GM23338 (cell line): Measurements from ENCODE around the gene TXLNB. TPM values are rescaled to one million over a fixed set of nuclear protein-coding genes. Genes with fewer than 3 reads are reported as not detected.

Source experiments
- ATAC-seq: fragments of 200-7000 bp; cut with Tn5 transposase; 3 replicates; pipeline ENCODE4 v1.9.1; 2020
- DNase-seq: peaks from one replicate; pipeline ENCODE4 v3.0.0-alpha.2; 2015; ENCODE audit warnings: low spot score
- H2AFZ ChIP-seq: fragments of 200-600 bp; sonication (generic); 2 replicates; pipeline ENCODE4 v1.8.0; 2016; ENCODE audit warnings: antibody characterized with exemption, mild to moderate bottlenecking, moderate library complexity
- H3F3A ChIP-seq: fragments of 200-600 bp; sonication (generic); replicated peaks from 2 replicates; pipeline ENCODE4 v1.8.0; 2017; ENCODE audit warnings: antibody characterized with exemption, mixed run types, low read depth
- H3K27ac ChIP-seq: fragments of 200-600 bp; sonication (generic); 2 replicates; pipeline ENCODE4 v1.6.1; 2016; ENCODE audit warnings: low read depth
- H3K27me3 ChIP-seq: fragments of 200-600 bp; sonication (generic); 2 replicates; pipeline ENCODE4 v1.8.0; 2016; ENCODE audit warnings: mild to moderate bottlenecking, mixed run types, moderate library complexity; ENCODE audit not compliant: insufficient read depth
- H3K36me3 ChIP-seq: fragments of 200-600 bp; sonication (generic); 2 replicates; pipeline ENCODE4 v1.8.0; 2016; ENCODE audit warnings: mild to moderate bottlenecking; ENCODE audit not compliant: insufficient read depth
- H3K4me1 ChIP-seq: fragments of 200-600 bp; sonication (generic); 2 replicates; pipeline ENCODE4 v1.8.0; 2016; ENCODE audit warnings: mild to moderate bottlenecking, moderate library complexity; ENCODE audit not compliant: insufficient read depth
- H3K4me2 ChIP-seq: fragments of 200-600 bp; sonication (generic); 2 replicates; pipeline ENCODE4 v1.7.1; 2017; ENCODE audit warnings: mixed run types
- H3K4me3 ChIP-seq: fragments of 200-600 bp; sonication (generic); 2 replicates; pipeline ENCODE4 v1.6.1; 2016; ENCODE audit warnings: mixed run types
- H3K79me2 ChIP-seq: fragments of 200-600 bp; sonication (generic); replicated peaks from 2 replicates; pipeline ENCODE4 v1.8.0; 2017; ENCODE audit warnings: mild to moderate bottlenecking; ENCODE audit not compliant: insufficient read depth
- H3K9me2 ChIP-seq: fragments of 200-600 bp; sonication (generic); 2 replicates; pipeline ENCODE4 v1.8.0; 2017; ENCODE audit not compliant: insufficient read depth
- H4K20me1 ChIP-seq: fragments of 200-600 bp; sonication (generic); replicated peaks from 2 replicates; pipeline ENCODE4 v1.8.0; 2017; ENCODE audit warnings: mild to moderate bottlenecking; ENCODE audit not compliant: insufficient read depth
- H3K27ac Mint-ChIP-seq: 2 replicates; pipeline ENCODE4 v1.8.0; 2020; ENCODE audit warnings: inconsistent platforms, mild to moderate bottlenecking, moderate library complexity, mixed read lengths
- H3K27me3 Mint-ChIP-seq: 3 replicates; pipeline ENCODE4 v1.8.0; 2022; ENCODE audit warnings: low read depth, mild to moderate bottlenecking, moderate library complexity, mixed read lengths, inconsistent platforms; ENCODE audit not compliant: insufficient read depth, poor library complexity
- H3K36me3 Mint-ChIP-seq: 3 replicates; pipeline ENCODE4 v1.8.0; 2021; ENCODE audit warnings: low read depth, mild to moderate bottlenecking, inconsistent platforms, moderate library complexity, mixed read lengths
- H3K4me1 Mint-ChIP-seq: 3 replicates; pipeline ENCODE4 v1.8.0; 2020; ENCODE audit warnings: mild to moderate bottlenecking, inconsistent platforms, mixed read lengths
- H3K4me3 Mint-ChIP-seq: 3 replicates; pipeline ENCODE4 v1.8.0; 2021; ENCODE audit warnings: moderate library complexity, mild to moderate bottlenecking, inconsistent platforms, mixed read lengths
- H3K9me3 Mint-ChIP-seq: 3 replicates; pipeline ENCODE4 v1.8.0; 2020; ENCODE audit warnings: moderate library complexity, mild to moderate bottlenecking, inconsistent platforms, mixed read lengths
- EZH2phosphoT487 ChIP-seq: fragments of 200-600 bp; sonication (generic); IDR thresholded peaks from one replicate; pipeline ENCODE4 v1.8.1; 2018; ENCODE audit warnings: antibody characterized with exemption; ENCODE audit not compliant: unreplicated experiment
- POLR2AphosphoS5 ChIP-seq: IDR thresholded peaks from 2 replicates; pipeline ENCODE4 v1.6.1; 2016; ENCODE audit warnings: antibody characterized with exemption, low read depth
- ZNF114 ChIP-seq: fragments of 250-450 bp; sonication (Bioruptor Pico); IDR thresholded peaks from 2 replicates; pipeline ENCODE4 v1.5.0; 2020; ENCODE audit warnings: mild to moderate bottlenecking, moderate library complexity
- ZNF331 ChIP-seq: fragments of 250-450 bp; sonication (Bioruptor Pico); IDR thresholded peaks from 2 replicates; pipeline ENCODE4 v1.5.0; 2020; ENCODE audit warnings: low read depth, mild to moderate bottlenecking, moderate library complexity
- polyA plus RNA-seq: library from polyadenylated mRNA; unstranded; fragments of >200 nt; fragmentation: Nextera tagmentation; extraction: Ambion mirVana; gene quantifications from 2 replicates; pipeline ENCODE4 v1.2.1, GENCODE V29; 2016
- total RNA-seq: library from RNA; depleted of rRNA; stranded (reverse); fragments of >200 nt; shearing (Covaris generic); gene quantifications from 2 replicates; pipeline ENCODE4 v1.2.3, GENCODE V29; 2014
- TF ChIP-seq, protein P1 (sequence below): fragments of 250-450 bp; sonication (Bioruptor Pico); IDR thresholded peaks from 2 replicates; pipeline ENCODE4 v1.5.0; 2020; ENCODE audit warnings: mild to moderate bottlenecking, moderate library complexity
- TF ChIP-seq, protein P2 (sequence below): IDR thresholded peaks from one replicate; pipeline ENCODE4 v1.6.1; 2018; ENCODE audit warnings: antibody characterized with exemption; ENCODE audit not compliant: unreplicated experiment

Gene TXLNB
- total and polyA plus RNA-seq, 2 experiments from 2014 or later = 0.11 to 0.28 TPM

DNA sequence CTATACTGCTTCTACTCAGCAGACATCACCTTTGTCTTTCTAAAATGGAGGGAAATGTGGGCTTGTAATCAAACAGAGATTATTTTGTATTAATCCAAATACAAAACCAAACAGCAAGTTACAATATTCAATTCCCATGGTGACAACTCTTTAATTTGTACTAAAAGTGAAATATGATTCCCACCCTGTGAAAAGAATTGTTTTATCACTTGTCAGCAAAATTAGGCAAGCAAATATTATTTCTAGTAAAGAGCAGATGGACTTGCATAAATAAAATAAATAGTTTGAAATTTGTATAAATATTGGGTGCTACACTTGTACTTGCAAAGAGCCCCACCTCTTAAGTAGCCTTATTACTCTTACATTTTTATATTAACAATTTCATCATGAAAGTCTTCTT lies 6.1 kb upstream of the TXLNB start (continued):
- TF ChIP-seq, protein P1, sequence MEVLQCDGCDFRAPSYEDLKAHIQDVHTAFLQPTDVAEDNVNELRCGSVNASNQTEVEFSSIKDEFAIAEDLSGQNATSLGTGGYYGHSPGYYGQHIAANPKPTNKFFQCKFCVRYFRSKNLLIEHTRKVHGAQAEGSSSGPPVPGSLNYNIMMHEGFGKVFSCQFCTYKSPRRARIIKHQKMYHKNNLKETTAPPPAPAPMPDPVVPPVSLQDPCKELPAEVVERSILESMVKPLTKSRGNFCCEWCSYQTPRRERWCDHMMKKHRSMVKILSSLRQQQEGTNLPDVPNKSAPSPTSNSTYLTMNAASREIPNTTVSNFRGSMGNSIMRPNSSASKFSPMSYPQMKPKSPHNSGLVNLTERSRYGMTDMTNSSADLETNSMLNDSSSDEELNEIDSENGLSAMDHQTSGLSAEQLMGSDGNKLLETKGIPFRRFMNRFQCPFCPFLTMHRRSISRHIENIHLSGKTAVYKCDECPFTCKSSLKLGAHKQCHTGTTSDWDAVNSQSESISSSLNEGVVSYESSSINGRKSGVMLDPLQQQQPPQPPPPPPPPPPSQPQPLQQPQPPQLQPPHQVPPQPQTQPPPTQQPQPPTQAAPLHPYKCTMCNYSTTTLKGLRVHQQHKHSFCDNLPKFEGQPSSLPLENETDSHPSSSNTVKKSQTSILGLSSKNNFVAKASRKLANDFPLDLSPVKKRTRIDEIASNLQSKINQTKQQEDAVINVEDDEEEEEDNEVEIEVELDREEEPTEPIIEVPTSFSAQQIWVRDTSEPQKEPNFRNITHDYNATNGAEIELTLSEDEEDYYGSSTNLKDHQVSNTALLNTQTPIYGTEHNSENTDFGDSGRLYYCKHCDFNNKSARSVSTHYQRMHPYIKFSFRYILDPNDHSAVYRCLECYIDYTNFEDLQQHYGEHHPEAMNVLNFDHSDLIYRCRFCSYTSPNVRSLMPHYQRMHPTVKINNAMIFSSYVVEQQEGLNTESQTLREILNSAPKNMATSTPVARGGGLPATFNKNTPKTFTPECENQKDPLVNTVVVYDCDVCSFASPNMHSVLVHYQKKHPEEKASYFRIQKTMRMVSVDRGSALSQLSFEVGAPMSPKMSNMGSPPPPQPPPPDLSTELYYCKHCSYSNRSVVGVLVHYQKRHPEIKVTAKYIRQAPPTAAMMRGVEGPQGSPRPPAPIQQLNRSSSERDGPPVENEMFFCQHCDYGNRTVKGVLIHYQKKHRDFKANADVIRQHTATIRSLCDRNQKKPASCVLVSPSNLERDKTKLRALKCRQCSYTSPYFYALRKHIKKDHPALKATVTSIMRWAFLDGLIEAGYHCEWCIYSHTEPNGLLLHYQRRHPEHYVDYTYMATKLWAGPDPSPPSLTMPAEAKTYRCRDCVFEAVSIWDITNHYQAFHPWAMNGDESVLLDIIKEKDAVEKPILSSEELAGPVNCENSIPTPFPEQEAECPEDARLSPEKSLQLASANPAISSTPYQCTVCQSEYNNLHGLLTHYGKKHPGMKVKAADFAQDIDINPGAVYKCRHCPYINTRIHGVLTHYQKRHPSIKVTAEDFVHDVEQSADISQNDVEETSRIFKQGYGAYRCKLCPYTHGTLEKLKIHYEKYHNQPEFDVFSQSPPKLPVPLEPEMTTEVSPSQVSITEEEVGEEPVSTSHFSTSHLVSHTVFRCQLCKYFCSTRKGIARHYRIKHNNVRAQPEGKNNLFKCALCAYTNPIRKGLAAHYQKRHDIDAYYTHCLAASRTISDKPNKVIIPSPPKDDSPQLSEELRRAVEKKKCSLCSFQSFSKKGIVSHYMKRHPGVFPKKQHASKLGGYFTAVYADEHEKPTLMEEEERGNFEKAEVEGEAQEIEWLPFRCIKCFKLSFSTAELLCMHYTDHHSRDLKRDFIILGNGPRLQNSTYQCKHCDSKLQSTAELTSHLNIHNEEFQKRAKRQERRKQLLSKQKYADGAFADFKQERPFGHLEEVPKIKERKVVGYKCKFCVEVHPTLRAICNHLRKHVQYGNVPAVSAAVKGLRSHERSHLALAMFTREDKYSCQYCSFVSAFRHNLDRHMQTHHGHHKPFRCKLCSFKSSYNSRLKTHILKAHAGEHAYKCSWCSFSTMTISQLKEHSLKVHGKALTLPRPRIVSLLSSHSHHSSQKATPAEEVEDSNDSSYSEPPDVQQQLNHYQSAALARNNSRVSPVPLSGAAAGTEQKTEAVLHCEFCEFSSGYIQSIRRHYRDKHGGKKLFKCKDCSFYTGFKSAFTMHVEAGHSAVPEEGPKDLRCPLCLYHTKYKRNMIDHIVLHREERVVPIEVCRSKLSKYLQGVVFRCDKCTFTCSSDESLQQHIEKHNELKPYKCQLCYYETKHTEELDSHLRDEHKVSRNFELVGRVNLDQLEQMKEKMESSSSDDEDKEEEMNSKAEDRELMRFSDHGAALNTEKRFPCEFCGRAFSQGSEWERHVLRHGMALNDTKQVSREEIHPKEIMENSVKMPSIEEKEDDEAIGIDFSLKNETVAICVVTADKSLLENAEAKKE (CRISPR knock-in tag) = no peak

DNA sequence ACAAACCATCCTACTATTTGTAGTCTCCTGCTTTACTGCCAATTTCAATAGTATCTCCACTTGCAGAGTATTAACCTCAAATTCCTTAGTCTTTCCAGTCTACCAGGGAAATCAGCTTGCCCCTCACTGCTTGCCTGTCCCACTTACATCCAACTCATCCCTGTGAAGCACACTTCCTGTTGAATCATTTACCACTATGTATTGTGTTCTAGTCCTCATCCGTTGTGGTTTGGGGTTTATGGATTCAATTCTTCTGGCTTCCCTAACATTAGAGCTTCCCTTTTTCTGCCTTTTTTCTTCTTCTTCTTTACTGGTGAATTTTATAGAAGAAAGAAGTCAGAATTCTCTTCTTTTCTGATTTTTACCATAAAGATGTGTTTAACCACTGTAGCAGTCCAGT lies 5.1 kb upstream of the TXLNB start:
- Histone ChIP-seq H2AFZ (peak overlapping the region; percentile 90; the same call in 1 of the 2 replicates), H3K4me1 (peaks cover 10% of the 10 kb centered on the region), H3K27me3 (no peaks in the 10 kb centered on the region), H3K27ac (no peak overlapping the region), H3K4me3 (no peak overlapping the region), H4K20me1 (no peaks in the 10 kb centered on the region), H3K9me2 (no peaks in the 10 kb centered on the region), H3K79me2 (no peaks in the 10 kb centered on the region), H3K4me2 (no peak overlapping the region), H3F3A (no peaks in the 10 kb centered on the region), H3K36me3 (no peaks in the 10 kb centered on the region)
- no peak for DNase-seq
- Mint-ChIP-seq H3K4me1 (peaks cover 12% of the 10 kb centered on the region), H3K4me3 (no peak overlapping the region), H3K27me3 (no peaks in the 10 kb centered on the region), H3K36me3 (0 out of 3 replicates have a peak, but pooled peaks cover 4% of the 10 kb centered on the region), H3K9me3 (no peaks in the 10 kb centered on the region), H3K27ac (no peak overlapping the region)
- no peak for ATAC-seq
- TF ChIP-seq POLR2AphosphoS5 (no peak), EZH2phosphoT487 (no peak), ZNF114 (CRISPR knock-in tag) (no peak), ZNF331 (no peak)
- TF ChIP-seq, protein P1 (CRISPR knock-in tag) = no peak
- TF ChIP-seq, protein P2, sequence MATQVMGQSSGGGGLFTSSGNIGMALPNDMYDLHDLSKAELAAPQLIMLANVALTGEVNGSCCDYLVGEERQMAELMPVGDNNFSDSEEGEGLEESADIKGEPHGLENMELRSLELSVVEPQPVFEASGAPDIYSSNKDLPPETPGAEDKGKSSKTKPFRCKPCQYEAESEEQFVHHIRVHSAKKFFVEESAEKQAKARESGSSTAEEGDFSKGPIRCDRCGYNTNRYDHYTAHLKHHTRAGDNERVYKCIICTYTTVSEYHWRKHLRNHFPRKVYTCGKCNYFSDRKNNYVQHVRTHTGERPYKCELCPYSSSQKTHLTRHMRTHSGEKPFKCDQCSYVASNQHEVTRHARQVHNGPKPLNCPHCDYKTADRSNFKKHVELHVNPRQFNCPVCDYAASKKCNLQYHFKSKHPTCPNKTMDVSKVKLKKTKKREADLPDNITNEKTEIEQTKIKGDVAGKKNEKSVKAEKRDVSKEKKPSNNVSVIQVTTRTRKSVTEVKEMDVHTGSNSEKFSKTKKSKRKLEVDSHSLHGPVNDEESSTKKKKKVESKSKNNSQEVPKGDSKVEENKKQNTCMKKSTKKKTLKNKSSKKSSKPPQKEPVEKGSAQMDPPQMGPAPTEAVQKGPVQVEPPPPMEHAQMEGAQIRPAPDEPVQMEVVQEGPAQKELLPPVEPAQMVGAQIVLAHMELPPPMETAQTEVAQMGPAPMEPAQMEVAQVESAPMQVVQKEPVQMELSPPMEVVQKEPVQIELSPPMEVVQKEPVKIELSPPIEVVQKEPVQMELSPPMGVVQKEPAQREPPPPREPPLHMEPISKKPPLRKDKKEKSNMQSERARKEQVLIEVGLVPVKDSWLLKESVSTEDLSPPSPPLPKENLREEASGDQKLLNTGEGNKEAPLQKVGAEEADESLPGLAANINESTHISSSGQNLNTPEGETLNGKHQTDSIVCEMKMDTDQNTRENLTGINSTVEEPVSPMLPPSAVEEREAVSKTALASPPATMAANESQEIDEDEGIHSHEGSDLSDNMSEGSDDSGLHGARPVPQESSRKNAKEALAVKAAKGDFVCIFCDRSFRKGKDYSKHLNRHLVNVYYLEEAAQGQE = no peak
